Measurements from ENCODE around the gene KIF16B.

The KIF16B gene

GRCh38 chr20:16472045-16472872, 101.0 kb downstream of the KIF16B start:
- no peak for ATAC-seq
- TF ChIP-seq POU6F1 (CRISPR knock-in tag; IDR thresholded peaks at IDR 0.05; ENCODE audit: borderline replicate concordance, low read depth) = no peak
- no peak for TF ChIP-seq BACH2 (CRISPR knock-in tag; IDR thresholded peaks at IDR 0.05; ENCODE audit: borderline replicate concordance)

GRCh38 chr20:16469395-16469905, 103.8 kb downstream of the KIF16B start:
- no peak for TF ChIP-seq SNAI2 (CRISPR knock-in tag; IDR thresholded peaks at IDR 0.05)
- no peak for TF ChIP-seq CSRNP3 (CRISPR knock-in tag; IDR thresholded peaks at IDR 0.05)
- no peak for TF ChIP-seq PATZ1 (CRISPR knock-in tag; IDR thresholded peaks at IDR 0.05; ENCODE audit: borderline replicate concordance)
- TF ChIP-seq GLIS3 (CRISPR knock-in tag; IDR thresholded peaks at IDR 0.05) = no peak
- no peak for TF ChIP-seq ZNF8 (CRISPR knock-in tag; IDR thresholded peaks at IDR 0.05)
- TF ChIP-seq BACH2 (CRISPR knock-in tag; IDR thresholded peaks at IDR 0.05; ENCODE audit: borderline replicate concordance) = no peak
- no peak for TF ChIP-seq CSDC2 (CRISPR knock-in tag; IDR thresholded peaks at IDR 0.05)
- no peak for TF ChIP-seq RARB (CRISPR knock-in tag; IDR thresholded peaks at IDR 0.05)
- TF ChIP-seq TOX (CRISPR knock-in tag; IDR thresholded peaks at IDR 0.05; ENCODE audit: borderline replicate concordance) = no peak
- TF ChIP-seq TCF4 (CRISPR knock-in tag; IDR thresholded peaks at IDR 0.05; ENCODE audit: borderline replicate concordance) = no peak
- TF ChIP-seq ESRRG (CRISPR knock-in tag; IDR thresholded peaks at IDR 0.05) = no peak
- TF ChIP-seq ARNTL (CRISPR knock-in tag; IDR thresholded peaks at IDR 0.05; ENCODE audit: borderline replicate concordance, low read depth) = no peak
- no peak for TF ChIP-seq ZC3H10 (CRISPR knock-in tag; IDR thresholded peaks at IDR 0.05)
- TF ChIP-seq ISL1 (CRISPR knock-in tag; IDR thresholded peaks at IDR 0.05) = no peak
- no peak for TF ChIP-seq ZFP3 (CRISPR knock-in tag; IDR thresholded peaks at IDR 0.05)
- no peak for TF ChIP-seq POU6F1 (CRISPR knock-in tag; IDR thresholded peaks at IDR 0.05; ENCODE audit: borderline replicate concordance, low read depth)
- TF ChIP-seq OSR1 (CRISPR knock-in tag; IDR thresholded peaks at IDR 0.05) = no peak
- TF ChIP-seq ZFP30 (CRISPR knock-in tag; IDR thresholded peaks at IDR 0.05) = no peak
- no peak for TF ChIP-seq ZNF565 (CRISPR knock-in tag; conservative IDR thresholded peaks at IDR 0.05; ENCODE audit: low read depth)
- no peak for TF ChIP-seq ZNF70 (CRISPR knock-in tag; IDR thresholded peaks at IDR 0.05)
- ATAC-seq = no peak

- ATAC-seq = no peak
- TF ChIP-seq ZNF70 (CRISPR knock-in tag; IDR thresholded peaks at IDR 0.05) = no peak
- no peak for TF ChIP-seq PPARA (CRISPR knock-in tag; IDR thresholded peaks at IDR 0.05; ENCODE audit: borderline replicate concordance)
- no peak for TF ChIP-seq CSRNP3 (CRISPR knock-in tag; IDR thresholded peaks at IDR 0.05)
- TF ChIP-seq TSHZ2 (CRISPR knock-in tag; IDR thresholded peaks at IDR 0.05) = no peak
- TF ChIP-seq POU6F1 (CRISPR knock-in tag; IDR thresholded peaks at IDR 0.05; ENCODE audit: borderline replicate concordance, low read depth) = no peak
- no peak for TF ChIP-seq PATZ1 (CRISPR knock-in tag; IDR thresholded peaks at IDR 0.05; ENCODE audit: borderline replicate concordance)
- no peak for TF ChIP-seq SNAI2 (CRISPR knock-in tag; IDR thresholded peaks at IDR 0.05)
- TF ChIP-seq ZNF565 (CRISPR knock-in tag; conservative IDR thresholded peaks at IDR 0.05; ENCODE audit: low read depth) = no peak
- TF ChIP-seq ISL1 (CRISPR knock-in tag; IDR thresholded peaks at IDR 0.05) = no peak
These were observed 110.5 kb downstream of the KIF16B start for GRCh38 chr20:16462711-16463110.

Measured in SK-N-SH treated with all-trans-retinoic acid at 6 μM for 48 hours (cell line).